Mesodermal cell (in vitro differentiated cells): ENCODE results near the gene ZFAND4. TPM values are rescaled to one million over a fixed set of nuclear protein-coding genes. Genes with fewer than 3 reads are reported as not detected.
"Not testable (repeated sequence)": the region's sequence is repeated elsewhere in the genome, so short reads cannot be mapped to it uniquely, and the experiment has no call there.

Source experiments
- H3K27ac ChIP-seq: 2 replicates; pipeline ENCODE4 v1.7.0; 2013; ENCODE audit warnings: mild to moderate bottlenecking, low read depth, low read length, moderate library complexity; ENCODE audit not compliant: severe bottlenecking
- H3K36me3 ChIP-seq: 2 replicates; pipeline ENCODE4 v1.7.1; 2013; ENCODE audit warnings: mild to moderate bottlenecking, low read length, moderate library complexity; ENCODE audit not compliant: control insufficient read depth, insufficient read depth
- H3K4me1 ChIP-seq: one replicate; pipeline ENCODE4 v1.7.1; 2013; ENCODE audit warnings: mild to moderate bottlenecking, low read length; ENCODE audit not compliant: insufficient read depth, control insufficient read depth, poor library complexity, severe bottlenecking
- H3K4me3 ChIP-seq: 2 replicates; pipeline ENCODE4 v1.7.0; 2013; ENCODE audit warnings: low read length, control low read depth, mild to moderate bottlenecking; ENCODE audit not compliant: insufficient read depth, poor library complexity, severe bottlenecking; ENCODE audit errors: extremely low read depth
- H3K9me3 ChIP-seq: 2 replicates; pipeline ENCODE4 v1.7.1; 2013; ENCODE audit warnings: mild to moderate bottlenecking, low read length, moderate library complexity; ENCODE audit not compliant: control insufficient read depth
- WGBS, 2 experiments: methylation state at CpG; one replicate each; pipeline ENCODE4 v1.1.5; 2013; ENCODE audit warnings: missing lambda C conversion rate in 2 of 2; ENCODE audit not compliant: insufficient coverage in 2 of 2; 5-methylcytosine and 5-hydroxymethylcytosine counted together
- polyA plus RNA-seq, 2 experiments: library from polyadenylated mRNA; stranded (reverse); fragments of 50-300 nt; gene quantifications; one replicate each; pipeline ENCODE4 v1.2.3, GENCODE V29; 2013

ZFAND4 gene
- polyA plus RNA-seq (2013, experiment 1 of 2) = 6.4 TPM
- 5.8 TPM for polyA plus RNA-seq (2013, experiment 2 of 2)

- WGBS, 2 experiments = 1 to 2% methylated on average over 80 to 86 of the region's 96 CpGs
These were observed at the start of gene ZFAND4 for GRCh38 chr10:45672181-45673073. Gene ZFAND4 (minus strand): TSS chr10:45672772. CDS start chr10:45663725, 9,047 bp downstream.

GRCh38 chr10:45721503-45721902 is 48.9 kb upstream of the ZFAND4 start:
- H3K36me3 ChIP-seq, H3K4me3 ChIP-seq, H3K4me1 ChIP-seq, H3K27ac ChIP-seq, H3K9me3 ChIP-seq: not testable (repeated sequence)
- WGBS, 2 experiments = no CpG with 5 or more reads among the region's 10 CpGs

More at GRCh38 chr10:45672181-45673073, at the start of gene ZFAND4:
- H3K27ac ChIP-seq = peak within 1 kb of the TSS; percentile 87
- no peaks in the 10 kb centered on the region for H3K9me3 ChIP-seq
- H3K4me3 ChIP-seq = peak within 1 kb of the TSS; percentile 64
- H3K36me3 ChIP-seq = no peaks in the 10 kb centered on the region
- H3K4me1 ChIP-seq = no peaks in the 10 kb centered on the region

- no CpG with 5 or more reads among the region's 1 CpG for WGBS, 2 experiments
These were observed 45.1 kb upstream of the ZFAND4 start for GRCh38 chr10:45717642-45718041.

GRCh38 chr10:45717053-45717452 is 44.5 kb upstream of the ZFAND4 start:
- not testable (repeated sequence) for H3K4me1 ChIP-seq, H3K4me3 ChIP-seq, H3K36me3 ChIP-seq, H3K27ac ChIP-seq, H3K9me3 ChIP-seq
- 90% methylated on average over 1 of the region's 3 CpGs; no CpG with 5 or more reads in 1 of the 2 experiments for WGBS, 2 experiments

More at GRCh38 chr10:45717642-45718041, 45.1 kb upstream of the ZFAND4 start:
- H3K36me3 ChIP-seq, H3K9me3 ChIP-seq, H3K4me1 ChIP-seq, H3K27ac ChIP-seq, H3K4me3 ChIP-seq: not testable (repeated sequence)

- H3K9me3 ChIP-seq, H3K4me1 ChIP-seq, H3K36me3 ChIP-seq, H3K4me3 ChIP-seq, H3K27ac ChIP-seq: not testable (repeated sequence)
- no CpG with 5 or more reads among the region's 5 CpGs for WGBS, 2 experiments
These were observed 38.7 kb upstream of the ZFAND4 start for GRCh38 chr10:45711223-45711622.

- H3K27ac ChIP-seq, H3K36me3 ChIP-seq, H3K9me3 ChIP-seq, H3K4me1 ChIP-seq, H3K4me3 ChIP-seq: not testable (repeated sequence)
- WGBS, 2 experiments = 80% methylated on average over 1 of the region's 3 CpGs; no CpG with 5 or more reads in 1 of the 2 experiments
These were observed 37.7 kb upstream of the ZFAND4 start for GRCh38 chr10:45710200-45710796.

- H3K27ac ChIP-seq, H3K9me3 ChIP-seq, H3K4me1 ChIP-seq, H3K4me3 ChIP-seq, H3K36me3 ChIP-seq: not testable (repeated sequence)
- 87% methylated on average over 3 to 4 of the region's 14 CpGs for WGBS, 2 experiments
These were observed 5.9 kb upstream of the ZFAND4 start for GRCh38 chr10:45678467-45678866.

GRCh38 chr10:45675388-45675787 is 2.8 kb upstream of the ZFAND4 start:
- Histone ChIP-seq H3K36me3 (no peaks in the 10 kb centered on the region), H3K4me3 (no peak overlapping the region), H3K4me1 (no peaks in the 10 kb centered on the region), H3K27ac (no peak overlapping the region), H3K9me3 (no peaks in the 10 kb centered on the region)
- 92 to 93% methylated on average over 5 to 6 of the region's 8 CpGs for WGBS, 2 experiments

GRCh38 chr10:45673074-45673648 is 589 bp upstream of the ZFAND4 start:
- 56 to 59% methylated on average over 15 to 18 of the region's 19 CpGs for WGBS, 2 experiments
- peak overlapping the region; percentile 31 for H3K4me3 ChIP-seq
- no peaks in the 10 kb centered on the region for H3K36me3 ChIP-seq
- H3K27ac ChIP-seq = peak overlapping the region; percentile 87
- H3K9me3 ChIP-seq = no peaks in the 10 kb centered on the region
- no peaks in the 10 kb centered on the region for H3K4me1 ChIP-seq

- not testable (repeated sequence) for H3K36me3 ChIP-seq, H3K27ac ChIP-seq, H3K9me3 ChIP-seq, H3K4me1 ChIP-seq
- H3K4me3 ChIP-seq = peak overlapping the region; percentile 64
- WGBS, 2 experiments = 67 to 100% methylated on average over 1 of the region's 4 CpGs
These were observed 1.3 kb downstream of the ZFAND4 start for GRCh38 chr10:45671300-45671699.
